ENCODE data around the gene KCNQ1.
A peak's percentile ranks its signal among the peaks of the same experiment; 100 is the strongest.

DNA sequence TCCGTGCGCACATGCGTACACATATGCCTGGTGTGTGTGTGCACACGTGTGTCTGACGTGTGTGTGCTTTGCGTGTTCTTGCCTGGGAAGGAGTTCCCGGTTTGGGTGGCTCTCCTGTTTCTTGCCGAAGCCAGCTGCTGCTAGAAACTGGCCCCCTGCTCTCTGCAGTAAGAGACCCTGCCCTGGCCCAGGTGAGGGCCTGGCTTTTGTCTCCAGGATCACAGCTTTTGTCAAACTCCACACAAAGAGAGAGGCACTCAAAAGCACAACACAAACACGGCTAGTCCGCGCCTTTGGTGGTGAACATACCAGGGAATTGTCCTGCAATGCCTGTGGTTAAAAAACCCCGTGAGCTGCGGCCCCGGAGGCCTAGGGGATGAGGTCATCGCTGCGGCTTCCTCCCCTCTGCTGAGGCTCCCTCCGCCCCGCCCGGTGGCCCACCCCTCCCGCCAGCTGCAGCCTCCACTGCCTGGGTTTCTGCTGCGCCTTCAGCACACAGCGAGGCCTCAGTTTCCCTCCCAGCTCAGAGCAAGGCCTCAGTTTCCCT, 88.9 kb downstream of the KCNQ1 start:
- TF ChIP-seq, protein P1, sequence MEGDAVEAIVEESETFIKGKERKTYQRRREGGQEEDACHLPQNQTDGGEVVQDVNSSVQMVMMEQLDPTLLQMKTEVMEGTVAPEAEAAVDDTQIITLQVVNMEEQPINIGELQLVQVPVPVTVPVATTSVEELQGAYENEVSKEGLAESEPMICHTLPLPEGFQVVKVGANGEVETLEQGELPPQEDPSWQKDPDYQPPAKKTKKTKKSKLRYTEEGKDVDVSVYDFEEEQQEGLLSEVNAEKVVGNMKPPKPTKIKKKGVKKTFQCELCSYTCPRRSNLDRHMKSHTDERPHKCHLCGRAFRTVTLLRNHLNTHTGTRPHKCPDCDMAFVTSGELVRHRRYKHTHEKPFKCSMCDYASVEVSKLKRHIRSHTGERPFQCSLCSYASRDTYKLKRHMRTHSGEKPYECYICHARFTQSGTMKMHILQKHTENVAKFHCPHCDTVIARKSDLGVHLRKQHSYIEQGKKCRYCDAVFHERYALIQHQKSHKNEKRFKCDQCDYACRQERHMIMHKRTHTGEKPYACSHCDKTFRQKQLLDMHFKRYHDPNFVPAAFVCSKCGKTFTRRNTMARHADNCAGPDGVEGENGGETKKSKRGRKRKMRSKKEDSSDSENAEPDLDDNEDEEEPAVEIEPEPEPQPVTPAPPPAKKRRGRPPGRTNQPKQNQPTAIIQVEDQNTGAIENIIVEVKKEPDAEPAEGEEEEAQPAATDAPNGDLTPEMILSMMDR (IDR thresholded peaks at IDR 0.05): no peak
- TF ChIP-seq EP300 (IDR thresholded peaks at IDR 0.05) (peak in 1 of 4 donors; percentile 17), POLR2A (IDR thresholded peaks at IDR 0.05) (no peak)

All from upper lobe of left lung (tissue), 4 donors.